AG04450 (cell line): ENCODE measurements around the gene PPP1R18. TPM values are rescaled to one million over a fixed set of nuclear protein-coding genes. Genes with fewer than 3 reads are reported as not detected.
A peak's percentile ranks its signal among the peaks of the same experiment; 100 is the strongest.

ENCODE experiments used
- CTCF ChIA-PET: fragments of 300-600, 350-600 bp; formaldehyde crosslinking; extraction: SDS; loops from one replicate; lab custom pipeline; 2022; ENCODE audit warnings: antibody characterized with exemption, inconsistent platforms; lab: Charles Lee
- POLR2A ChIA-PET: fragments of 350-600 bp; formaldehyde crosslinking; extraction: SDS; loops from one replicate; lab custom pipeline; 2021; ENCODE audit warnings: antibody characterized with exemption, inconsistent platforms; lab: Yijun Ruan, JAX
- DNase-seq: peaks from one replicate; pipeline ENCODE4 v3.0.0-alpha.2; 2011; ENCODE audit warnings: low read depth, low spot score
- H3K27ac ChIP-seq: one replicate; pipeline ENCODE4 v1.5.1; 2012; ENCODE audit warnings: low read depth, low read length, control low read depth
- H3K27me3 ChIP-seq: one replicate; pipeline ENCODE4 v1.6.0; 2012; ENCODE audit warnings: low read length; ENCODE audit not compliant: control insufficient read depth, insufficient read depth
- H3K4me3 ChIP-seq: 2 replicates; pipeline ENCODE4 v1.5.1; 2011; ENCODE audit warnings: mild to moderate bottlenecking, low read depth, low read length, control low read depth
- H3K9me3 ChIP-seq: 2 replicates; pipeline ENCODE4 v1.5.1; 2012; ENCODE audit warnings: low read length; ENCODE audit not compliant: control insufficient read depth, insufficient read depth
- CTCF ChIP-seq: IDR thresholded peaks from 2 replicates; pipeline ENCODE4 v1.5.1; 2011; ENCODE audit warnings: low read depth, low read length, control low read depth, inconsistent platforms
- polyA plus RNA-seq: library from polyadenylated mRNA; depleted of rRNA; stranded (reverse); fragments of >200 nt; gene quantifications from 2 replicates; pipeline ENCODE4 v1.2.3, GENCODE V29; 2011

PPP1R18 gene
- polyA plus RNA-seq, 1 experiment: 83.2 TPM

- peak overlapping the region; percentile 99 for H3K27ac ChIP-seq
- no peaks in the 10 kb centered on the region for H3K27me3 ChIP-seq
- no peaks in the 10 kb centered on the region; the same call in 1 of the 2 replicates for H3K9me3 ChIP-seq
- TF ChIP-seq CTCF: peak; percentile 32
- ChIA-PET POLR2A (interaction anchor here (0.6 to 4.8 kb wide), 9 partner anchors 8 to 201 kb away, joined by 3 to 43 read pairs (median 6); partner anchors contain the start of genes DHX16, MDC1 and TUBB), CTCF (interaction anchor here (0.6 to 2.0 kb wide), 6 partner anchors 9 to 73 kb away, joined by 3 to 13 read pairs (median 4); partner anchors contain the start of genes DHX16 and MDC1)
- DNase-seq: no peak
- H3K4me3 ChIP-seq: peak overlapping the region; percentile 92
Observed at GRCh38 chr6:30687659-30688431, 1.4 kb upstream of the PPP1R18 start.

GRCh38 chr6:30686908-30687658 lies 638 bp upstream of the PPP1R18 start:
- peak; percentile 92 for DNase-seq
- ChIA-PET POLR2A (interaction anchor here (0.6 to 4.8 kb wide), 9 partner anchors 8 to 202 kb away, joined by 3 to 43 read pairs (median 6); partner anchors contain the start of genes DHX16, MDC1 and TUBB), CTCF (interaction anchor here (0.8 to 2.0 kb wide), 4 partner anchors 8 to 35 kb away, joined by 3 to 13 read pairs (median 4); partner anchors contain the start of gene MDC1)
- TF ChIP-seq CTCF: no peak
- Histone ChIP-seq H3K27ac (peak overlapping the region; percentile 99), H3K27me3 (no peaks in the 10 kb centered on the region), H3K4me3 (peak overlapping the region; percentile 92), H3K9me3 (no peaks in the 10 kb centered on the region; the same call in 1 of the 2 replicates)

- H3K27ac ChIP-seq: peak overlapping the region; percentile 75
- H3K4me3 ChIP-seq: peak overlapping the region; percentile 92
- no peaks in the 10 kb centered on the region for H3K27me3 ChIP-seq
- TF ChIP-seq CTCF: peak; percentile 38
- no peaks in the 10 kb centered on the region; the same call in 1 of the 2 replicates for H3K9me3 ChIP-seq
- no peak for DNase-seq
- POLR2A ChIA-PET: interaction anchor here (0.6 kb wide), 1 partner anchor 126 kb away, joined by 4 read pairs; no protein-coding TSS in a partner anchor
- CTCF ChIA-PET: interaction anchor here (1.0 to 1.4 kb wide), 3 partner anchors 10 to 402 kb away, joined by 3 to 6 read pairs (median 4); no protein-coding TSS in a partner anchor
Observed at GRCh38 chr6:30685157-30686008, 1.1 kb downstream of the PPP1R18 start.

GRCh38 chr6:30684386-30685156 lies 1.9 kb downstream of the PPP1R18 start:
- H3K4me3 ChIP-seq: peak overlapping the region; percentile 92
- H3K9me3 ChIP-seq: no peaks in the 10 kb centered on the region; the same call in 1 of the 2 replicates
- H3K27me3 ChIP-seq: no peaks in the 10 kb centered on the region
- DNase-seq: no peak
- ChIA-PET POLR2A (interaction anchor here (0.6 to 0.9 kb wide), 3 partner anchors 10 to 127 kb away, joined by 3 to 4 read pairs (median 4); no protein-coding TSS in a partner anchor), CTCF (interaction anchor here (1.0 to 1.4 kb wide), 3 partner anchors 9 to 403 kb away, joined by 3 to 6 read pairs (median 4); no protein-coding TSS in a partner anchor)
- H3K27ac ChIP-seq: peak overlapping the region; percentile 47
- TF ChIP-seq CTCF: no peak
